ENCODE data around the gene DCHS1. TPM values are rescaled to one million over a fixed set of nuclear protein-coding genes. Genes with fewer than 3 reads are reported as not detected.

The DCHS1 gene
- total and polyA plus RNA-seq, 2 of the 13 experiments (the other 11 are each of a cell fraction or from before 2014, with no cell fraction given): under 0.01 to 0.03 TPM

- no peak for TF ChIP-seq HNF1A (IDR thresholded peaks at IDR 0.05; ENCODE audit: low read depth)
- TF ChIP-seq HNF1A (CRISPR knock-in tag; IDR thresholded peaks at IDR 0.05; ENCODE audit: borderline replicate concordance): no peak
- TF ChIP-seq ZC3H4 (CRISPR knock-in tag; IDR thresholded peaks at IDR 0.05; ENCODE audit: borderline replicate concordance): no peak
- TF ChIP-seq, protein P1, sequence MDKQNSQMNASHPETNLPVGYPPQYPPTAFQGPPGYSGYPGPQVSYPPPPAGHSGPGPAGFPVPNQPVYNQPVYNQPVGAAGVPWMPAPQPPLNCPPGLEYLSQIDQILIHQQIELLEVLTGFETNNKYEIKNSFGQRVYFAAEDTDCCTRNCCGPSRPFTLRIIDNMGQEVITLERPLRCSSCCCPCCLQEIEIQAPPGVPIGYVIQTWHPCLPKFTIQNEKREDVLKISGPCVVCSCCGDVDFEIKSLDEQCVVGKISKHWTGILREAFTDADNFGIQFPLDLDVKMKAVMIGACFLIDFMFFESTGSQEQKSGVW (CRISPR knock-in tag; IDR thresholded peaks at IDR 0.05; ENCODE audit: borderline replicate concordance): no peak
- peak; percentile 91 for TF ChIP-seq ZFP90 (CRISPR knock-in tag; IDR thresholded peaks at IDR 0.05; ENCODE audit: borderline replicate concordance)
- 0 out of 2 replicates have a peak, but pooled peaks have one; percentile 20 for TF ChIP-seq ZNF451 (CRISPR knock-in tag; IDR thresholded peaks at IDR 0.05)
- TF ChIP-seq KMT2B (CRISPR knock-in tag; IDR thresholded peaks at IDR 0.05): no peak
- TF ChIP-seq AKAP8 (CRISPR knock-in tag; IDR thresholded peaks at IDR 0.05): no peak
- TF ChIP-seq DZIP1 (CRISPR knock-in tag; IDR thresholded peaks at IDR 0.05): peak; percentile 41; the same call in 1 of the 2 replicates
- no peak for TF ChIP-seq NFE2L2 (IDR thresholded peaks at IDR 0.05; ENCODE audit: low read length)
- no peak for TF ChIP-seq RAD21 (CRISPR knock-in tag; IDR thresholded peaks at IDR 0.05)
- no peak for TF ChIP-seq ZNF737 (CRISPR knock-in tag; IDR thresholded peaks at IDR 0.05; ENCODE audit: borderline replicate concordance)
- peak; percentile 13; the same call in 1 of the 2 replicates for TF ChIP-seq GATA4 (IDR thresholded peaks at IDR 0.05; ENCODE audit: borderline replicate concordance, low read depth)
- no peak for TF ChIP-seq KLF6 (CRISPR knock-in tag; IDR thresholded peaks at IDR 0.05)
- TF ChIP-seq EED (CRISPR knock-in tag; IDR thresholded peaks at IDR 0.05): no peak
- TF ChIP-seq MEF2D (CRISPR knock-in tag; IDR thresholded peaks at IDR 0.05): no peak
- TF ChIP-seq, protein P2, sequence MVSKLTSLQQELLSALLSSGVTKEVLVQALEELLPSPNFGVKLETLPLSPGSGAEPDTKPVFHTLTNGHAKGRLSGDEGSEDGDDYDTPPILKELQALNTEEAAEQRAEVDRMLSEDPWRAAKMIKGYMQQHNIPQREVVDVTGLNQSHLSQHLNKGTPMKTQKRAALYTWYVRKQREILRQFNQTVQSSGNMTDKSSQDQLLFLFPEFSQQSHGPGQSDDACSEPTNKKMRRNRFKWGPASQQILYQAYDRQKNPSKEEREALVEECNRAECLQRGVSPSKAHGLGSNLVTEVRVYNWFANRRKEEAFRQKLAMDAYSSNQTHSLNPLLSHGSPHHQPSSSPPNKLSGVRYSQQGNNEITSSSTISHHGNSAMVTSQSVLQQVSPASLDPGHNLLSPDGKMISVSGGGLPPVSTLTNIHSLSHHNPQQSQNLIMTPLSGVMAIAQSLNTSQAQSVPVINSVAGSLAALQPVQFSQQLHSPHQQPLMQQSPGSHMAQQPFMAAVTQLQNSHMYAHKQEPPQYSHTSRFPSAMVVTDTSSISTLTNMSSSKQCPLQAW (CRISPR knock-in tag; IDR thresholded peaks at IDR 0.05): 0 out of 2 replicates have a peak, but pooled peaks have one; percentile 9
- peak; percentile 21; the same call in 1 of the 2 replicates for TF ChIP-seq SALL1 (CRISPR knock-in tag; IDR thresholded peaks at IDR 0.05)
- no peak for TF ChIP-seq WIZ (CRISPR knock-in tag; IDR thresholded peaks at IDR 0.05)
- TF ChIP-seq MYC (CRISPR knock-in tag; IDR thresholded peaks at IDR 0.05; ENCODE audit: borderline replicate concordance): peak; percentile 35; the same call in 1 of the 2 replicates
- no peak for TF ChIP-seq FOXC1 (CRISPR knock-in tag; IDR thresholded peaks at IDR 0.05; ENCODE audit: borderline replicate concordance)
- TF ChIP-seq ONECUT2 (CRISPR knock-in tag; IDR thresholded peaks at IDR 0.05): no peak
- no peak for TF ChIP-seq NR3C1 (CRISPR knock-in tag; IDR thresholded peaks at IDR 0.05)
These were observed 51.5 kb downstream of the DCHS1 start (continued) for GRCh38 chr11:6604081-6604626.
